HG03039 (cell line): ENCODE measurements around the gene ODAPH.
"Not testable (repeated sequence)": the region's sequence is repeated elsewhere in the genome, so short reads cannot be mapped to it uniquely, and the experiment has no call there.

ENCODE experiments used
- ATAC-seq: cut with Tn5 transposase; IDR thresholded peaks from one replicate; pipeline ENCODE4 v1.9.1; 2021; ENCODE audit warnings: mild to moderate bottlenecking, moderate library complexity; ENCODE audit not compliant: unreplicated experiment

ODAPH gene, protein sequence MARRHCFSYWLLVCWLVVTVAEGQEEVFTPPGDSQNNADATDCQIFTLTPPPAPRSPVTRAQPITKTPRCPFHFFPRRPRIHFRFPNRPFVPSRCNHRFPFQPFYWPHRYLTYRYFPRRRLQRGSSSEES

GRCh38 chr4:75555294-75556164 is at the start of gene ODAPH:
Gene ODAPH, plus strand, starts transcription at chr4:75556066. Its CDS starts 17 bp downstream, at chr4:75556083.
- ATAC-seq: peak; percentile 97

DNA sequence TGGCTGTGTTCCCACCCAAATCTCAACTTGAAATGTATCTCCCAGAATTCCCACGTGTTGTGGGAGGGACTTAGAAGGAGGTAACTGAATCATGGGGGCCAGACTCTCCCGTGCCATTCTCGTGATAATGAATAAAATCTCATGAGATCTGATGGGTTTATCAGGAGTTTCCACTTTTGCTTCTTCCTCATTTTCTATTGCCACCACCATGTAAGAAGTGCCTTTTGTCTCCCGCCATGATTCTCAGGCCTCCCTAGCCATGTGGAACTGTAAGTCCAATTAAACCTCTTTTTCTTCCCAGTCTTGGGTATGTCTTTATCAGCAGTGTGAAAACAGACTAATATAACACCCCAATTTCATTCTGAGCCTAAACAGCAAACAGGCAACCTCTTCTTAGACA is 46.3 kb upstream of the ODAPH start:
- ATAC-seq: not testable (repeated sequence)

GRCh38 chr4:75511841-75512240 is 44.0 kb upstream of the ODAPH start:
- no peak for ATAC-seq

DNA sequence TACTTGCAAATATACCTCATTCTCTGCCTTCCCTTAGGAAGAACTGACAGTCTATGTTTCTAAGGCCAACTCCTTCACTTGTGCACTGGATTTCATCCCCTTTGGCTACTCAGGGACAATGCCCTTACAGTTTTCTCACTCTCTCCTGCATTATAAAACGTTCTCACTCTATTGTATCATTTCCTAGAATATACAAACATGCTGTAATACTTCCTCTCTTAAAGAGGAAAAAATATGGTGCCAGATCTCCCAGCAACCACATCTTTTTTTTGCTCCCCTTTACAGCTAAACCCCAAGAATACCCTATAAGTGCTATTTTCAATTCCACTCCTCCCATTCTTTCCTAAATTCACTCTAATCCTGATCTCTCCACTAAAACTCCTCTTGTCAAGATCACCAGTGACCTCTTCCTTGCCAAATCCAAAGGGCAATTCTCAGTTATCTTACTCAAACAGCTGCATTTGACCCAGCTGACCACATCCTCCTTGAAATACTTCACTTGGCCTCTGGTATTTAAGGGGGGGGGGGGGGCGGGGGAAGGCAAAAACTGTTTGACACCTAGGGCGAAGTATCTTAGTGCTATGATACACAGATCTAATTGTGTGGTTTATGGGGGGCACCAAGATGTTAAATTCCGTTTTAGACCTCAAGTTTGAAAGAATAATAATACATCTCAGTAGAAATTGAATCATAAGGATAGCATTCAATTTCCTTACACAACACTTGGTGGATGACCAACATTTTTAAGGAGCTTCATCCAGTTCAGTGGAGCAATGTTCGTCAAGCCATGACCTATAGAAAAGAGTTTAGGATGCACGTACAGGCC is 43.3 kb upstream of the ODAPH start:
- no peak for ATAC-seq

- ATAC-seq: no peak
These were observed 42.2 kb upstream of the ODAPH start for GRCh38 chr4:75513526-75514130.

DNA sequence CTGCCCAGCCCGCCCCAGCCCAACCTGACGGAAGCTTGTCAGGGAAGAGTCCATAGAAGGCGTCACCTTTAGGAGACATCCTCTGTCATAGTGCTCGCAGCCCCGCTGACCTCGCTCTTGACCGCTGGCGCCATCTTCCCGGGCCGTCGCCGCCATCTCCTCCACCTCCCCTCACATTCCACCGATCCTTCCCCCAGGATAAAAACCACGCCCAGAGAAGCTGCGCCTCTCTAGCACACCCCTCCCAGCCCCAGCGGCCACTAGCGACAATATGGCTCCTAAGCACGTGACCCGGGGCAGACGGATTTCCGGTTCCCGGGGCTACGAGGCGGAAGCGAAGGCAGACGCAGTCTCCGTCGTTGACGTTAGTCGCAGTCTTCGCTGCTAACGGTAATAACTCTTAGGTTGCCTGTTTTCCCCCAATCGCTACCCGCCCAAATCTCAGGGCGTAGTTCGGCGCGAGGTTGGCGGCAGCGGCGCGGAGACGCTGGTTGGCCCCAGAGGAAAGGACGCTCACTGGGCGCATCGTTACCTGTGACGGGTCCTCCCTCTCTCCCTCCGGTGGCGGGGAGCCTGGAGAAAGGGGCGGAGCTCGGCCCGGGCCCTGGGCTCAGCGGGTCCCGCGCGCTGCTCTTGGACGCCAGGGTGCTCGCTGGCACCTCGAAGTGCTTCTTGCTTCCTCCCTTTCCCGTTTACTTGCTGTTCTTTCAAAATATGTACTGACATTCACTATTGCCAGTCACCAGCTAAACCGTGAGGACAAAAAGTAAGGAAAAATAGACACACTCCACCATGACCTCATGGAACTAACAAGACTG is 41.5 kb upstream of the ODAPH start, which contains the start of the genes RCHY1 and THAP6:
RCHY1 (minus strand) TSS at position 273 of the 818 bp plus-strand sequence; CDS start at position 156, 117 bp downstream.
THAP6 (plus strand) TSS at position 343 of the 818 bp plus-strand sequence. CDS start 980 bp downstream, outside the sequence.
- ATAC-seq: peak; percentile 91

DNA sequence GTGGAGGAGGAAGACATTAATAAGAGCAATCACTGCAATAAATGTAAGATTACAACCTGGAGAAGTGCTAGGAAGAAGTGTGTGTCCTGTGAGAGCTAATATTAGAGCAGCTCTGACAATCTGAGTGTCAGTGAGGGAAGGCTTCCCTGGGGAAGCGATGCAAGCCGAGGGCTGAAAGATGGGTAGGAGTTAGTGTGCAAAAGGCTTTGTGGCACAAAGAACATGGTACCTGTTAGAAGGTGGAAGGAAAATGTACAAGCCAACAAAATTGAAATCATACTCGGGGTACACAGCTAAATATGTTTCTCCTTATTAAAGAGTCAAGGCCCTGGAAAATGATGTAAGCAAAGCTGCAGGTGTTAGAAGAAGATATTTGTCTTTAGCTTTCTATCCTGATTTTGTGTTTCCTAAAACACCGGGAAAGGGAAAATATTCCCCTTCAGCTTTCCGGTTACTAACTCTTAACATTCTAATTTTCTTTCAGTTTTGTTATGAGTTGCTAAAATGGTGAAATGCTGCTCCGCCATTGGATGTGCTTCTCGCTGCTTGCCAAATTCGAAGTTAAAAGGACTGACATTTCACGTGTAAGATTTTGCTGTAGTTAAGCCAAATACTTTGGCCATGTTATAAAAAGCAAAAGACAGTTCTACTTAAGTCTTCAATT is 40.8 kb upstream of the ODAPH start:
- ATAC-seq: peak; percentile 1

DNA sequence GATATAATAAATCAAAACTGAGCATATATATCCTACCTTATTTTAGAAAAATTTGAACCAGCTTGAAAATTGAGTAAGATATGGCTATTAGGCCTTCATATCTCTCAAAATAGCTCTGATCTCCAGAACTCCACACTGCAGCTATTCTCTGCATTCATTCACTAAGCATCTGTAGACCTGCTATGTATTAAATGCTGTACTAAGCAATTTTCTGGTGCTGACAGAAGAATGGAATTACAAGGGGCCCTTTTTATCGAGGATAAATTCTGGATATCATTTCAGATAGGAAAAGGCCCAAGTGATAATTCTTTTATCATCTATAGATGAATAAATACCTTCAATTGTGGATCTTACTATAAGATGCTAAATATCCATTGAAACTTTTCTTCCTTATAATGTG is 39.7 kb upstream of the ODAPH start:
- no peak for ATAC-seq

- ATAC-seq: not testable (repeated sequence)
These were observed 36.4 kb upstream of the ODAPH start for GRCh38 chr4:75519452-75519851.

GRCh38 chr4:75525086-75525485 is 30.8 kb upstream of the ODAPH start:
- ATAC-seq: no peak

DNA sequence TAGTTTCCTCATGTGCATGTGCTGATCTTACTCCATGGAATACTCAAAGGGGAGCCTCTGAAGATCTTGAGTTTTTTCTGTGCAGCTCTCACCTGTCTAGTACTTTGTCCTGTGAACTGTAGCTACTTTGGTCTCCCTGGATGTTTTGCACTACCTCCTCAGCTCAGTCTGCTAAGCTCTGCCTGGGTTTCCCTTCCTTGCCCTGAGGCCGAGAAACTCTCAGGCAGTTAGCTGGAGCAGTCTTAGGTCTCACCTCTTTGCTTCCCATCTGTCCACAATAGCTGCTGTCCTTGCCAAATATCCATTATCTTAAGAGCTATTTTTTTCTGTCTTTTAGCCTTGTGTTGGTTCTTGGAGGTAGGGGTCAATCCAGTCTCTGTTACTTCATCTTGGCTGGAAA is 30.0 kb upstream of the ODAPH start:
- ATAC-seq: no peak

DNA sequence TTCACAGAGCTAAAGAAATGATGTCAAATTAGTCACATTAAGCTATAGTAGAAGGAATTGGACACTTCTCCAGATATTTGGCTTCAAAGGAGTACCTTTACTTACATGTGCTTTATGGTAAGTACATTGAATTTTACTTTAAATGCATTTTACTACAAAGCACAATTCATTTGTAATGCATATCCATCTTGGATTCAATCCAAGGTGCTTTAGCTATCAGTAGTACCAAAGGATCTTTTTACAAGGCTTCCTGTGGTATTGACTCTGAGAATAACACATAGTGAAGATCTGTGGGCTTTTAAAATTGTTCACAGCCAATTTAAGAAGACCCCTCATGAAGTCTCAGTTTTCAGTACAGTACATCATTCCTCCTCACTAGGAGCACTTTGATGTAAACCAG is 28.4 kb upstream of the ODAPH start:
- ATAC-seq: no peak

GRCh38 chr4:75530556-75531322 is 25.1 kb upstream of the ODAPH start:
- ATAC-seq: no peak

DNA sequence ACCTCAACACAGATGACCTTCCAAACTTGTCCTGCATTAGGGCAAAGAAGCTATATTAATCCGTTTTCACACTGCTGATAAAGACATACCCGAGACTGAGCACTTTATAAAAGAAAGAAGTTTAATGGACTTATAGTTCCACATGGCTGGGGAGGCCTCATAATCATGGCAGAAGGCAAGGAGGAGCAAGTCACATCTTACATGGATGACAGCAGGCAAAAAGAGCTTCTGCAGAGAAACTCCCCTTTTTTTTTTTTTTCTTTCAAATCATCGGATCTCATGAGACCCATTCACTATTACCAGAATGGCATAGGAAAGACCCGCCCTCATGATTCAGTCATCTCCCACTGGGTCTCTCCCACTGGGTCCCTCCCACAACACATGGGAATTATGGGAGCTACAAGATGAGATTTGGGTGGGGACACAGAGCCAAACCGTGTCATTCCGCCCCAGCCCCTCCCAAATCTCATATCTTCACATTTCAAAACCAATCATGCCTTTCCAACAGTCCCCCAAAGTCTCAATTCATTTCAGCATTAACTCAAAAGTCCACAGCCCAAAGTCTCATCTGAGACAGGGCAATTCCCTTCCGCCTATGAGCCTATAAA is 24.2 kb upstream of the ODAPH start:
- not testable (repeated sequence) for ATAC-seq

- not testable (repeated sequence) for ATAC-seq
These were observed 22.5 kb upstream of the ODAPH start for GRCh38 chr4:75533339-75533887.

DNA sequence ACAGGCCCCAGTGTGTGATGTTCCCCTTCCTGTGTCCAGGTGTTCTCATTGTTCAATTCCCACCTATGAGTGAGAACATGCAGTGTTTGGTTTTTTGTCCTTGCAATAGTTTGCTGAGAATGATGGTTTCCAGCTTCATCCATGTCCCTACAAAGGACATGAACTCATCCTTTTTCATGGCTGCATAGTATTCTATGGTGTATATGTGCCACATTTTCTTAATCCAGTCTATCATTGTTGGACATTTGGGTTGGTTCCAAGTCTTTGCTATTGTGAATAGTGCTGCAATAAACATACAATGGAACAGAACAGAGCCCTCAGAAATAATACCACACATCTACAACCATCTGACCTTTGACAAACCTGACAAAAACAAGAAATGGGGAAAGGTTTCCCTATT is 21.9 kb upstream of the ODAPH start:
- ATAC-seq: not testable (repeated sequence)

DNA sequence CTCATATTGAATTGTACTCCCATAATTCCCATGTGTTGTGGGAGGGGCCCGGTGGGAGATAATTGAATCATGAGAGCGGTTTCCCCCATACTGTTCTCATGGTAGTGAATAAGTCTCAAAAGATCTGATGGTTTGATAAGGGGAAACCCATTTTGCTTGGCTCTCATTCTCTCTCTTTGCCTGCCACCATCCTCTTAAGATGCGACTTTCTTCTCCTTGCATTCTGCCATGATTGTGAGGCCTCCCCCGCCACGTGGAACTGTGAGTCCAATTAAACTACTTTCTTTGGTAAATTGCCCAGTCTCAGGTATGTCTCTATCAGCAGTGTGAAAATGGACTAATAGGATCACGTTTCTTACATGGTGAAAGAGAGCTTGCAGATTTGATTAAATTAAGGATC is 18.6 kb upstream of the ODAPH start:
- not testable (repeated sequence) for ATAC-seq

GRCh38 chr4:75542824-75543223 is 13.0 kb upstream of the ODAPH start:
- no peak for ATAC-seq
